PFSK-1 (cell line): Measurements from ENCODE around the gene UBE2M.

Source experiments
- FOXP2 ChIP-seq: optimal IDR thresholded peaks from 2 replicates; pipeline ENCODE3; 2011; ENCODE audit warnings: borderline replicate concordance, control low read depth, inconsistent platforms; ENCODE audit not compliant: insufficient read depth; ENCODE audit errors: extremely low read length, extremely low read depth
- POLR2AphosphoS5 ChIP-seq: IDR thresholded peaks from 2 replicates; pipeline ENCODE4 v1.6.1; 2012; ENCODE audit warnings: low read depth, mild to moderate bottlenecking, control low read depth, low read length, moderate library complexity
- REST ChIP-seq, 2 experiments: IDR thresholded peaks; 2 replicates each; pipeline versions ENCODE4 v1.6.1 to v1.8.0; 2011 to 2012; ENCODE audit warnings: low read depth in 2 of 2, low read length in 2 of 2, control low read depth in 1 of 2, inconsistent platforms in 1 of 2, mild to moderate bottlenecking in 1 of 2, moderate library complexity in 1 of 2; ENCODE audit not compliant: insufficient read depth in 1 of 2
- SIN3A ChIP-seq: IDR thresholded peaks from 2 replicates; pipeline ENCODE4 v1.6.1; 2012; ENCODE audit warnings: mild to moderate bottlenecking, low read length, moderate library complexity, borderline replicate concordance; ENCODE audit not compliant: insufficient read depth
- TAF1 ChIP-seq: IDR thresholded peaks from 2 replicates; pipeline ENCODE4 v1.6.1; 2012; ENCODE audit warnings: low read length, control low read depth, borderline replicate concordance; ENCODE audit not compliant: insufficient read depth

Gene UBE2M

GRCh38 chr19:58538257-58539168 is 19.9 kb downstream of the UBE2M start:
- no peak for TF ChIP-seq POLR2AphosphoS5
- no peak for TF ChIP-seq FOXP2
- TF ChIP-seq REST (IDR thresholded peaks at IDR 0.05; ENCODE audit: insufficient read depth in 1 of 2, low read depth in 2 of 2, low read length in 2 of 2): no peak
- no peak for TF ChIP-seq SIN3A
- TF ChIP-seq TAF1: no peak

GRCh38 chr19:58536852-58537798 is 21.3 kb downstream of the UBE2M start:
- TF ChIP-seq REST (IDR thresholded peaks at IDR 0.05; ENCODE audit: insufficient read depth in 1 of 2, low read depth in 2 of 2, low read length in 2 of 2) (no peak), FOXP2 (no peak), POLR2AphosphoS5 (no peak), SIN3A (no peak), TAF1 (no peak)

GRCh38 chr19:58535857-58536256 is 22.6 kb downstream of the UBE2M start:
- TF ChIP-seq FOXP2 (no peak), SIN3A (no peak), TAF1 (no peak), POLR2AphosphoS5 (no peak), REST (IDR thresholded peaks at IDR 0.05; ENCODE audit: insufficient read depth in 1 of 2, low read depth in 2 of 2, low read length in 2 of 2) (no peak)

- TF ChIP-seq REST (IDR thresholded peaks at IDR 0.05; ENCODE audit: insufficient read depth in 1 of 2, low read depth in 2 of 2, low read length in 2 of 2) (no peak), POLR2AphosphoS5 (no peak), FOXP2 (no peak), SIN3A (no peak), TAF1 (no peak)
These were observed 27.2 kb downstream of the UBE2M start for GRCh38 chr19:58531034-58531840.
